Keratinocyte (primary cell): ENCODE results near the gene EXOC4.

Experiments used
- EZH2 ChIP-seq: IDR thresholded peaks from one replicate; pipeline ENCODE4 v1.6.1; 2012; ENCODE audit warnings: inconsistent platforms, mild to moderate bottlenecking, low read length, moderate library complexity
- TF ChIP-seq, protein P1 (sequence below), 3 experiments: IDR thresholded peaks in 1 of 3; conservative IDR thresholded peaks in 1 of 3; optimal IDR thresholded peaks in 1 of 3; 2 replicates in 2 of 3; 3 replicates in 1 of 3; pipeline versions ENCODE3 to v1.5.1; 2011; ENCODE audit warnings: low read length in 3 of 3, mild to moderate bottlenecking in 3 of 3, moderate library complexity in 2 of 3, control low read depth in 1 of 3, inconsistent platforms in 1 of 3; ENCODE audit not compliant: insufficient read depth in 2 of 3; ENCODE audit errors: extremely low read depth in 1 of 3

DNA sequence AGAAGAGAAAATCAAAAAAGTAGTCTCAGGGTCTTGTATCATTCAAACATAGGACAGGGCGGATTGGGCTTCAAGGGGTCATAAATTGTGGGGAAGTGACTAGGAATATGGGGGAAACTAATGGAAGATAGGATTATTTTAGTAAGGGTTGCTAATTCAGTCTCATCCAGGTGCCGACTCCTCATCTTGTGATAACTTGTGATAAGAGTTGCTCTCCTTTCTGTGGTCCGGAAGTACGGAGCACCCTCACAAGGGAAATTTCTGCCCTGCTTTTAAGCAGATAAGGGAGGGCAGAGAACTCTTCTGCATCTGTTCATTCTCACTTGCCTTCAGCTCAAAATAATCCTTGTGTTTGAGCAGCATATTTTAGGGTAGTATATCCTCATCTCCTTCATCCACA lies 437.9 kb downstream of the EXOC4 start:
- TF ChIP-seq, protein P1, sequence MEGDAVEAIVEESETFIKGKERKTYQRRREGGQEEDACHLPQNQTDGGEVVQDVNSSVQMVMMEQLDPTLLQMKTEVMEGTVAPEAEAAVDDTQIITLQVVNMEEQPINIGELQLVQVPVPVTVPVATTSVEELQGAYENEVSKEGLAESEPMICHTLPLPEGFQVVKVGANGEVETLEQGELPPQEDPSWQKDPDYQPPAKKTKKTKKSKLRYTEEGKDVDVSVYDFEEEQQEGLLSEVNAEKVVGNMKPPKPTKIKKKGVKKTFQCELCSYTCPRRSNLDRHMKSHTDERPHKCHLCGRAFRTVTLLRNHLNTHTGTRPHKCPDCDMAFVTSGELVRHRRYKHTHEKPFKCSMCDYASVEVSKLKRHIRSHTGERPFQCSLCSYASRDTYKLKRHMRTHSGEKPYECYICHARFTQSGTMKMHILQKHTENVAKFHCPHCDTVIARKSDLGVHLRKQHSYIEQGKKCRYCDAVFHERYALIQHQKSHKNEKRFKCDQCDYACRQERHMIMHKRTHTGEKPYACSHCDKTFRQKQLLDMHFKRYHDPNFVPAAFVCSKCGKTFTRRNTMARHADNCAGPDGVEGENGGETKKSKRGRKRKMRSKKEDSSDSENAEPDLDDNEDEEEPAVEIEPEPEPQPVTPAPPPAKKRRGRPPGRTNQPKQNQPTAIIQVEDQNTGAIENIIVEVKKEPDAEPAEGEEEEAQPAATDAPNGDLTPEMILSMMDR (optimal IDR thresholded peaks at IDR 0.05 in 1 of 3, IDR thresholded peaks at IDR 0.05 in 1 of 3, conservative IDR thresholded peaks at IDR 0.05 in 1 of 3; ENCODE audit: extremely low read depth in 1 of 3, insufficient read depth in 2 of 3, low read length in 3 of 3), result no peak
- TF ChIP-seq EZH2, result no peak
